Medulla oblongata (tissue), 1 donor: Measurements from ENCODE around the gene CALCA.

Experiments used
- DNase-seq: peaks from one replicate; pipeline ENCODE4 v3.0.0-alpha.2; 2015; ENCODE audit errors: extremely low spot score

CALCA gene

GRCh38 chr11:14949437-14950147 is 22.6 kb downstream of the CALCA start:
- DNase-seq: no peak

- DNase-seq: no peak
These were observed 29.4 kb downstream of the CALCA start for GRCh38 chr11:14942745-14943144.

- no peak for DNase-seq
These were observed 33.2 kb downstream of the CALCA start for GRCh38 chr11:14938936-14939335.

- DNase-seq: no peak
These were observed 37.4 kb downstream of the CALCA start for GRCh38 chr11:14934641-14935351.

GRCh38 chr11:14932447-14932846 is 39.7 kb downstream of the CALCA start:
- DNase-seq: no peak

- DNase-seq: no peak
These were observed 41.8 kb downstream of the CALCA start for GRCh38 chr11:14930369-14930768.

GRCh38 chr11:14927146-14927545 is 45.0 kb downstream of the CALCA start:
- no peak for DNase-seq

GRCh38 chr11:14924318-14924717 is 47.8 kb downstream of the CALCA start:
- no peak for DNase-seq
